ENCODE data around the gene NID1. TPM values are rescaled to one million over a fixed set of nuclear protein-coding genes. Genes with fewer than 3 reads are reported as not detected.
A peak's percentile ranks its signal among the peaks of the same experiment; 100 is the strongest.

The NID1 gene
- total RNA-seq, 1 donor: 204 TPM

DNA sequence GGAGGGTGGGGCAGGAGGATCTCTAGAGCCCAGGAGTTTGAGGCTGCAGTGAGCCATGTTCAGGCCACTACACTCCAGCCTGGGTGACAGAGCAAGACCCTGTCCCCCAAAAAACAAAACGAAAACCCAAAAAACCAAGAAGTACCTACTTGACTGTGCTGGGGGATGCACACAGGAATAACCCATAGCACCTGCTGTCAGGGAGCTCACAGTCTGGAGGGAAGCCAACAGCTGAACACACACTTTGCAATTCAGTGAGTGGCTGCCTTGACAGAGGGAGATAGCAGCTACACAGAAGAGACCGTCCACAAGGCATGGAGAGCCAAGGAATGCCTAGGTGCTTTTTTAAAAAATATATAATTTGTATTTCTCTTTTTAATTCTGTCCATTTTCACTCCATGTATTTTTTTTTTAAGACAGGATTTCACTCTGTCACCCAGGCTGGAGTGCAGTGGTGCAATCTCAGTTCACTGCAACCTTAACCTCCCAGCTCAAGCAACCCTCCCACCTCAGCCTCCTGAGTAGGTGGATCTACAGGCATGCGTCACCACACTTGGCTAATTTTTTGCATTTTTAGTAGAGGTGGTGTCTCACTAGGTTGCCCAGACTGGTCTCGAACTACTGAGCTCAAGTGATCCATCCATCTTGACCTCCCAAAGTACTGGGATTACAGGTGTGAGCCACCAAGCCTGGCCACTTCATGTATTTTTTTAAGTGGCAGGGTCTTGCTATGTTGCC, 68.7 kb downstream of the NID1 start:
- H3K4me3 ChIP-seq (ENCODE audit: low read depth, low read length): no peak overlapping the region
- no peak for DNase-seq (ENCODE audit: low read depth)
- TF ChIP-seq, protein P1, sequence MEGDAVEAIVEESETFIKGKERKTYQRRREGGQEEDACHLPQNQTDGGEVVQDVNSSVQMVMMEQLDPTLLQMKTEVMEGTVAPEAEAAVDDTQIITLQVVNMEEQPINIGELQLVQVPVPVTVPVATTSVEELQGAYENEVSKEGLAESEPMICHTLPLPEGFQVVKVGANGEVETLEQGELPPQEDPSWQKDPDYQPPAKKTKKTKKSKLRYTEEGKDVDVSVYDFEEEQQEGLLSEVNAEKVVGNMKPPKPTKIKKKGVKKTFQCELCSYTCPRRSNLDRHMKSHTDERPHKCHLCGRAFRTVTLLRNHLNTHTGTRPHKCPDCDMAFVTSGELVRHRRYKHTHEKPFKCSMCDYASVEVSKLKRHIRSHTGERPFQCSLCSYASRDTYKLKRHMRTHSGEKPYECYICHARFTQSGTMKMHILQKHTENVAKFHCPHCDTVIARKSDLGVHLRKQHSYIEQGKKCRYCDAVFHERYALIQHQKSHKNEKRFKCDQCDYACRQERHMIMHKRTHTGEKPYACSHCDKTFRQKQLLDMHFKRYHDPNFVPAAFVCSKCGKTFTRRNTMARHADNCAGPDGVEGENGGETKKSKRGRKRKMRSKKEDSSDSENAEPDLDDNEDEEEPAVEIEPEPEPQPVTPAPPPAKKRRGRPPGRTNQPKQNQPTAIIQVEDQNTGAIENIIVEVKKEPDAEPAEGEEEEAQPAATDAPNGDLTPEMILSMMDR (IDR thresholded peaks at IDR 0.05; ENCODE audit: insufficient read depth, low read depth, low read length): no peak

DNA sequence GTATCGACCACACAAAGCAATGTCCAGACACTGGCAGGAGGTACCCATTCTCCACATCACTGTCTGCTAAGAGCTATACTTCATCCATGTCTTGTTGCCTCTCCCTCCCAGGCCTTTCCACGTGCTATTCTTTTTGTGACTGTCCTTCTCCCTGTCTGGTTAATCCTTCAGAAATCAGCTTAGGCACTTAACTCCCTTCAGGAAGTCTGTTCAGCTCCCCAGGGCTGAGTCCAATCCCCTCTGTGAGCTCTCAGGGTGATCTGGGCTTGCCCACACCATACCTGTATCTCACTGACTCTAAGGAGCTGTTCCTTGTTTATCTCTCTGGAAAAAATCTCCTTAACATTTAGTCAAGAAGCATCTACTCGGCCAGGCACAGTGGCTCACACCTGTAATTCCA, 69.4 kb downstream of the NID1 start:
- TF ChIP-seq, protein P1 (IDR thresholded peaks at IDR 0.05; ENCODE audit: insufficient read depth, low read depth, low read length): no peak
- no peak for DNase-seq (ENCODE audit: low read depth)
- H3K4me3 ChIP-seq (ENCODE audit: low read depth, low read length): no peak overlapping the region

- no peak overlapping the region for H3K4me3 ChIP-seq (ENCODE audit: low read depth, low read length)
- DNase-seq (ENCODE audit: low read depth): no peak
- TF ChIP-seq, protein P1 (IDR thresholded peaks at IDR 0.05; ENCODE audit: insufficient read depth, low read depth, low read length): no peak
Observed at GRCh38 chr1:235993652-235994051, 71.2 kb downstream of the NID1 start.

GRCh38 chr1:235992868-235993267, 72.0 kb downstream of the NID1 start:
- TF ChIP-seq, protein P1 (IDR thresholded peaks at IDR 0.05; ENCODE audit: insufficient read depth, low read depth, low read length): no peak
- DNase-seq (ENCODE audit: low read depth): no peak

GRCh38 chr1:235992346-235992745, 72.5 kb downstream of the NID1 start:
- DNase-seq (ENCODE audit: low read depth): no peak
- TF ChIP-seq, protein P1 (IDR thresholded peaks at IDR 0.05; ENCODE audit: insufficient read depth, low read depth, low read length): no peak
- no peak overlapping the region for H3K4me3 ChIP-seq (ENCODE audit: low read depth, low read length)

More at GRCh38 chr1:235992868-235993267, 72.0 kb downstream of the NID1 start:
- no peak overlapping the region for H3K4me3 ChIP-seq (ENCODE audit: low read depth, low read length)

GRCh38 chr1:235990330-235990795, 74.5 kb downstream of the NID1 start:
- DNase-seq (ENCODE audit: low read depth): peak; percentile 98
- TF ChIP-seq, protein P1 (IDR thresholded peaks at IDR 0.05; ENCODE audit: insufficient read depth, low read depth, low read length): peak; percentile 29
- H3K4me3 ChIP-seq (ENCODE audit: low read depth, low read length): no peak overlapping the region

Data from fibroblast of villous mesenchyme (primary cell).